ENCODE data around the gene CDK6. TPM values are rescaled to one million over a fixed set of nuclear protein-coding genes. Genes with fewer than 3 reads are reported as not detected.

CDK6 gene
- total and polyA plus RNA-seq, 9 of the 15 experiments (the other 6 are each of a cell fraction or from before 2014, with no cell fraction given): 7.6 to 109 (median 44.4) TPM

DNA sequence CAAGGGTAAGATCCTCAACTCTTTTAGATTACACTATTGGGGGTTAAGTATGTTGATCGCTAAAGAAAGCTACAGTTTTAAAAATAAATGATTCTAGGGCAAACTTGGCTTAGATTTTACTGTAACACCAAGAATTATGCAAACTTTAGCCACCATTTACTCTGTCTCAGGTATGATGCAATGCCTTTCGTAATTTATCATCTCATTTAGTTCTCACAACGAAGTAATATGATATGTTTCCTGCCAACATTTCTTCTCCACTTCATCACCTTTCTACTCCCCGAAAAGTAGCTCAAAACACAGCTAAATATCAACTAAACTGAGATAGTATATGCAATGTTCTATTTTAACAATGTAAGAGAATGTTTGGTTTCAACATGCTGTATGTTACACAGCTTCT, 267.2 kb downstream of the CDK6 start (continued):
- no peak for TF ChIP-seq ZBTB11 (CRISPR knock-in tag; IDR thresholded peaks at IDR 0.05)
- TF ChIP-seq ZNF766 (CRISPR knock-in tag; conservative IDR thresholded peaks at IDR 0.05): no peak
- TF ChIP-seq MCM3 (IDR thresholded peaks at IDR 0.05): no peak
- TF ChIP-seq ZNF707 (CRISPR knock-in tag; conservative IDR thresholded peaks at IDR 0.05): no peak
- TF ChIP-seq SUPT5H (IDR thresholded peaks at IDR 0.05): no peak
- peak; percentile 87 for TF ChIP-seq CEBPB (tag; IDR thresholded peaks at IDR 0.05)
- TF ChIP-seq ETS2 (tag; IDR thresholded peaks at IDR 0.05; ENCODE audit: borderline replicate concordance, poor library complexity, severe bottlenecking): no peak
- TF ChIP-seq MTF1 (CRISPR knock-in tag; IDR thresholded peaks at IDR 0.05; ENCODE audit: borderline replicate concordance): no peak
- TF ChIP-seq, protein P1, sequence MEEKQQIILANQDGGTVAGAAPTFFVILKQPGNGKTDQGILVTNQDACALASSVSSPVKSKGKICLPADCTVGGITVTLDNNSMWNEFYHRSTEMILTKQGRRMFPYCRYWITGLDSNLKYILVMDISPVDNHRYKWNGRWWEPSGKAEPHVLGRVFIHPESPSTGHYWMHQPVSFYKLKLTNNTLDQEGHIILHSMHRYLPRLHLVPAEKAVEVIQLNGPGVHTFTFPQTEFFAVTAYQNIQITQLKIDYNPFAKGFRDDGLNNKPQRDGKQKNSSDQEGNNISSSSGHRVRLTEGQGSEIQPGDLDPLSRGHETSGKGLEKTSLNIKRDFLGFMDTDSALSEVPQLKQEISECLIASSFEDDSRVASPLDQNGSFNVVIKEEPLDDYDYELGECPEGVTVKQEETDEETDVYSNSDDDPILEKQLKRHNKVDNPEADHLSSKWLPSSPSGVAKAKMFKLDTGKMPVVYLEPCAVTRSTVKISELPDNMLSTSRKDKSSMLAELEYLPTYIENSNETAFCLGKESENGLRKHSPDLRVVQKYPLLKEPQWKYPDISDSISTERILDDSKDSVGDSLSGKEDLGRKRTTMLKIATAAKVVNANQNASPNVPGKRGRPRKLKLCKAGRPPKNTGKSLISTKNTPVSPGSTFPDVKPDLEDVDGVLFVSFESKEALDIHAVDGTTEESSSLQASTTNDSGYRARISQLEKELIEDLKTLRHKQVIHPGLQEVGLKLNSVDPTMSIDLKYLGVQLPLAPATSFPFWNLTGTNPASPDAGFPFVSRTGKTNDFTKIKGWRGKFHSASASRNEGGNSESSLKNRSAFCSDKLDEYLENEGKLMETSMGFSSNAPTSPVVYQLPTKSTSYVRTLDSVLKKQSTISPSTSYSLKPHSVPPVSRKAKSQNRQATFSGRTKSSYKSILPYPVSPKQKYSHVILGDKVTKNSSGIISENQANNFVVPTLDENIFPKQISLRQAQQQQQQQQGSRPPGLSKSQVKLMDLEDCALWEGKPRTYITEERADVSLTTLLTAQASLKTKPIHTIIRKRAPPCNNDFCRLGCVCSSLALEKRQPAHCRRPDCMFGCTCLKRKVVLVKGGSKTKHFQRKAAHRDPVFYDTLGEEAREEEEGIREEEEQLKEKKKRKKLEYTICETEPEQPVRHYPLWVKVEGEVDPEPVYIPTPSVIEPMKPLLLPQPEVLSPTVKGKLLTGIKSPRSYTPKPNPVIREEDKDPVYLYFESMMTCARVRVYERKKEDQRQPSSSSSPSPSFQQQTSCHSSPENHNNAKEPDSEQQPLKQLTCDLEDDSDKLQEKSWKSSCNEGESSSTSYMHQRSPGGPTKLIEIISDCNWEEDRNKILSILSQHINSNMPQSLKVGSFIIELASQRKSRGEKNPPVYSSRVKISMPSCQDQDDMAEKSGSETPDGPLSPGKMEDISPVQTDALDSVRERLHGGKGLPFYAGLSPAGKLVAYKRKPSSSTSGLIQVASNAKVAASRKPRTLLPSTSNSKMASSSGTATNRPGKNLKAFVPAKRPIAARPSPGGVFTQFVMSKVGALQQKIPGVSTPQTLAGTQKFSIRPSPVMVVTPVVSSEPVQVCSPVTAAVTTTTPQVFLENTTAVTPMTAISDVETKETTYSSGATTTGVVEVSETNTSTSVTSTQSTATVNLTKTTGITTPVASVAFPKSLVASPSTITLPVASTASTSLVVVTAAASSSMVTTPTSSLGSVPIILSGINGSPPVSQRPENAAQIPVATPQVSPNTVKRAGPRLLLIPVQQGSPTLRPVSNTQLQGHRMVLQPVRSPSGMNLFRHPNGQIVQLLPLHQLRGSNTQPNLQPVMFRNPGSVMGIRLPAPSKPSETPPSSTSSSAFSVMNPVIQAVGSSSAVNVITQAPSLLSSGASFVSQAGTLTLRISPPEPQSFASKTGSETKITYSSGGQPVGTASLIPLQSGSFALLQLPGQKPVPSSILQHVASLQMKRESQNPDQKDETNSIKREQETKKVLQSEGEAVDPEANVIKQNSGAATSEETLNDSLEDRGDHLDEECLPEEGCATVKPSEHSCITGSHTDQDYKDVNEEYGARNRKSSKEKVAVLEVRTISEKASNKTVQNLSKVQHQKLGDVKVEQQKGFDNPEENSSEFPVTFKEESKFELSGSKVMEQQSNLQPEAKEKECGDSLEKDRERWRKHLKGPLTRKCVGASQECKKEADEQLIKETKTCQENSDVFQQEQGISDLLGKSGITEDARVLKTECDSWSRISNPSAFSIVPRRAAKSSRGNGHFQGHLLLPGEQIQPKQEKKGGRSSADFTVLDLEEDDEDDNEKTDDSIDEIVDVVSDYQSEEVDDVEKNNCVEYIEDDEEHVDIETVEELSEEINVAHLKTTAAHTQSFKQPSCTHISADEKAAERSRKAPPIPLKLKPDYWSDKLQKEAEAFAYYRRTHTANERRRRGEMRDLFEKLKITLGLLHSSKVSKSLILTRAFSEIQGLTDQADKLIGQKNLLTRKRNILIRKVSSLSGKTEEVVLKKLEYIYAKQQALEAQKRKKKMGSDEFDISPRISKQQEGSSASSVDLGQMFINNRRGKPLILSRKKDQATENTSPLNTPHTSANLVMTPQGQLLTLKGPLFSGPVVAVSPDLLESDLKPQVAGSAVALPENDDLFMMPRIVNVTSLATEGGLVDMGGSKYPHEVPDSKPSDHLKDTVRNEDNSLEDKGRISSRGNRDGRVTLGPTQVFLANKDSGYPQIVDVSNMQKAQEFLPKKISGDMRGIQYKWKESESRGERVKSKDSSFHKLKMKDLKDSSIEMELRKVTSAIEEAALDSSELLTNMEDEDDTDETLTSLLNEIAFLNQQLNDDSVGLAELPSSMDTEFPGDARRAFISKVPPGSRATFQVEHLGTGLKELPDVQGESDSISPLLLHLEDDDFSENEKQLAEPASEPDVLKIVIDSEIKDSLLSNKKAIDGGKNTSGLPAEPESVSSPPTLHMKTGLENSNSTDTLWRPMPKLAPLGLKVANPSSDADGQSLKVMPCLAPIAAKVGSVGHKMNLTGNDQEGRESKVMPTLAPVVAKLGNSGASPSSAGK (IDR thresholded peaks at IDR 0.05): no peak

Measured in K562 (cell line).